ENCODE data around the gene CISTR.

CISTR gene

GRCh38 chr12:53759261-53759660 is 7.5 kb upstream of the CISTR start:
- peaks cover 7% of the 10 kb centered on the region for H3K4me1 ChIP-seq
- H3K27ac ChIP-seq, result no peak overlapping the region
- TF ChIP-seq CTCF (IDR thresholded peaks at IDR 0.05), result no peak
- H3K79me2 ChIP-seq, result no peaks in the 10 kb centered on the region
- no peak overlapping the region for H3K4me2 ChIP-seq (ENCODE audit: low read length)
- H3K36me3 ChIP-seq (ENCODE audit: control insufficient read depth, insufficient read depth, low read length), result no peaks in the 10 kb centered on the region
- no peak overlapping the region for H2AFZ ChIP-seq
- H3K9ac ChIP-seq, result no peak overlapping the region
- H3K4me3 ChIP-seq (ENCODE audit: low read depth, low read length), result no peak overlapping the region
- H3K9me3 ChIP-seq (ENCODE audit: control insufficient read depth, low read length), result no peaks in the 10 kb centered on the region
- no peaks in the 10 kb centered on the region for H3K27me3 ChIP-seq (ENCODE audit: control insufficient read depth, insufficient read depth, low read length)

- Histone ChIP-seq H3K27me3 (ENCODE audit: control insufficient read depth, insufficient read depth, low read length) (no peaks in the 10 kb centered on the region), H3K4me2 (ENCODE audit: low read length) (no peak overlapping the region), H3K4me1 (peaks cover 7% of the 10 kb centered on the region), H3K9me3 (ENCODE audit: control insufficient read depth, low read length) (no peaks in the 10 kb centered on the region), H3K9ac (no peak overlapping the region), H2AFZ (no peak overlapping the region), H3K36me3 (ENCODE audit: control insufficient read depth, insufficient read depth, low read length) (no peaks in the 10 kb centered on the region), H3K79me2 (no peaks in the 10 kb centered on the region), H3K27ac (no peak overlapping the region), H3K4me3 (ENCODE audit: low read depth, low read length) (no peak overlapping the region)
- no peak for TF ChIP-seq CTCF (IDR thresholded peaks at IDR 0.05)
Observed at GRCh38 chr12:53758730-53759103, 6.9 kb upstream of the CISTR start.

GRCh38 chr12:53758081-53758729 is 6.4 kb upstream of the CISTR start:
- no peaks in the 10 kb centered on the region for H3K27me3 ChIP-seq (ENCODE audit: control insufficient read depth, insufficient read depth, low read length)
- H3K9me3 ChIP-seq (ENCODE audit: control insufficient read depth, low read length), result no peaks in the 10 kb centered on the region

GRCh38 chr12:53757101-53757770 is 5.5 kb upstream of the CISTR start:
- Histone ChIP-seq H3K4me3 (ENCODE audit: low read depth, low read length) (no peak overlapping the region), H3K9me3 (ENCODE audit: control insufficient read depth, low read length) (no peaks in the 10 kb centered on the region), H3K79me2 (no peaks in the 10 kb centered on the region), H3K36me3 (ENCODE audit: control insufficient read depth, insufficient read depth, low read length) (no peaks in the 10 kb centered on the region), H3K4me2 (ENCODE audit: low read length) (peak overlapping the region; percentile 53), H3K9ac (no peak overlapping the region), H2AFZ (peak overlapping the region; percentile 35), H3K4me1 (peaks cover 7% of the 10 kb centered on the region), H3K27ac (no peak overlapping the region), H3K27me3 (ENCODE audit: control insufficient read depth, insufficient read depth, low read length) (no peaks in the 10 kb centered on the region)
- peak; percentile 92 for TF ChIP-seq CTCF (IDR thresholded peaks at IDR 0.05)

More at GRCh38 chr12:53758081-53758729, 6.4 kb upstream of the CISTR start:
- H3K4me1 ChIP-seq, result peaks cover 7% of the 10 kb centered on the region
- no peak overlapping the region for H3K4me2 ChIP-seq (ENCODE audit: low read length)
- TF ChIP-seq CTCF (IDR thresholded peaks at IDR 0.05), result no peak
- no peaks in the 10 kb centered on the region for H3K36me3 ChIP-seq (ENCODE audit: control insufficient read depth, insufficient read depth, low read length)
- no peaks in the 10 kb centered on the region for H3K79me2 ChIP-seq
- no peak overlapping the region for H3K4me3 ChIP-seq (ENCODE audit: low read depth, low read length)
- no peak overlapping the region for H2AFZ ChIP-seq
- no peak overlapping the region for H3K27ac ChIP-seq
- no peak overlapping the region for H3K9ac ChIP-seq

Data from parathyroid adenoma (tissue), 2 donors.